Liver (tissue), 9 donors: ENCODE results near the gene PRKN. TPM values are rescaled to one million over a fixed set of nuclear protein-coding genes. Genes with fewer than 3 reads are reported as not detected.

ENCODE experiments used
- DNase-seq: peaks from one replicate; pipeline ENCODE4 v3.0.0-alpha.2; 2017; ENCODE audit warnings: low spot score
- H3K27ac ChIP-seq, 2 donors: one replicate each; pipeline ENCODE4 v1.7.0; 2013; ENCODE audit warnings: inconsistent platforms in 2 of 2, low read length in 2 of 2, control low read depth in 1 of 2, low read depth in 1 of 2, mild to moderate bottlenecking in 1 of 2
- H3K27me3 ChIP-seq, 4 donors: one replicate each; pipeline versions ENCODE4 v1.6.1 to v1.7.0; 2013; ENCODE audit warnings: low read length in 3 of 4, inconsistent platforms in 1 of 4, mild to moderate bottlenecking in 1 of 4, moderate library complexity in 1 of 4; ENCODE audit not compliant: control insufficient read depth in 4 of 4, insufficient read depth in 4 of 4
- H3K36me3 ChIP-seq, 4 donors: one replicate each; pipeline versions ENCODE4 v1.6.1 to v1.7.0; 2013; ENCODE audit warnings: low read length in 3 of 4, mild to moderate bottlenecking in 3 of 4, low read depth in 1 of 4, moderate library complexity in 1 of 4; ENCODE audit not compliant: control insufficient read depth in 4 of 4, insufficient read depth in 3 of 4
- H3K4me1 ChIP-seq, 4 donors: one replicate each; pipeline versions ENCODE4 v1.6.1 to v1.7.0; 2013; ENCODE audit warnings: low read length in 3 of 4, mild to moderate bottlenecking in 3 of 4, moderate library complexity in 1 of 4; ENCODE audit not compliant: control insufficient read depth in 4 of 4, insufficient read depth in 4 of 4
- H3K4me3 ChIP-seq, 3 donors: one replicate each; pipeline versions ENCODE4 v1.6.1 to v1.7.0; 2013; ENCODE audit warnings: low read length in 3 of 3, control low read depth in 1 of 3, low read depth in 1 of 3, mild to moderate bottlenecking in 1 of 3
- H3K9ac ChIP-seq, 2 donors: one replicate each; pipeline ENCODE4 v1.7.0; 2013; ENCODE audit warnings: low read length in 2 of 2, mild to moderate bottlenecking in 2 of 2, moderate library complexity in 2 of 2, control low read depth in 1 of 2, low read depth in 1 of 2
- H3K9me3 ChIP-seq, 4 donors: one replicate each; pipeline versions ENCODE4 v1.6.1 to v1.7.0; 2013; ENCODE audit warnings: low read length in 3 of 4; ENCODE audit not compliant: control insufficient read depth in 4 of 4
- EGR1 ChIP-seq, 2 donors: IDR thresholded peaks; 2 replicates each; pipeline ENCODE4 v1.6.1; 2016 to 2018; ENCODE audit warnings: antibody characterized with exemption in 2 of 2, low read depth in 2 of 2
- FOXA1 ChIP-seq: IDR thresholded peaks from 2 replicates; pipeline ENCODE4 v1.6.1; 2016; ENCODE audit warnings: antibody characterized with exemption
- FOXA2 ChIP-seq: IDR thresholded peaks from 2 replicates; pipeline ENCODE4 v1.6.1; 2016; ENCODE audit warnings: antibody characterized with exemption
- GABPA ChIP-seq, 2 donors: IDR thresholded peaks in 1 of 2; conservative IDR thresholded peaks in 1 of 2; 2 replicates each; pipeline ENCODE4 v1.6.1; 2016; ENCODE audit warnings: antibody characterized with exemption in 2 of 2, mild to moderate bottlenecking in 1 of 2, moderate library complexity in 1 of 2
- HNF4A ChIP-seq, 2 donors: conservative IDR thresholded peaks; 2 replicates each; pipeline ENCODE4 v1.6.1; 2016; ENCODE audit warnings: antibody characterized with exemption in 2 of 2, mild to moderate bottlenecking in 2 of 2
- HNF4G ChIP-seq: IDR thresholded peaks from 2 replicates; pipeline ENCODE4 v1.6.1; 2016; ENCODE audit warnings: antibody characterized with exemption
- JUND ChIP-seq, 2 donors: IDR thresholded peaks; 2 replicates each; pipeline ENCODE4 v1.6.1; 2016; ENCODE audit warnings: antibody characterized with exemption in 2 of 2
- NR2F2 ChIP-seq: IDR thresholded peaks from 2 replicates; pipeline ENCODE4 v1.6.1; 2016; ENCODE audit warnings: antibody characterized with exemption
- RAD21 ChIP-seq, 2 donors: IDR thresholded peaks; 2 replicates each; pipeline ENCODE4 v1.6.1; 2016; ENCODE audit warnings: antibody characterized with exemption in 2 of 2, mild to moderate bottlenecking in 2 of 2
- RXRA ChIP-seq, 2 donors: IDR thresholded peaks; 2 replicates each; pipeline ENCODE4 v1.6.1; 2017 to 2018; ENCODE audit warnings: antibody characterized with exemption in 2 of 2, mild to moderate bottlenecking in 1 of 2
- SP1 ChIP-seq: IDR thresholded peaks from 2 replicates; pipeline ENCODE4 v1.6.1; 2018; ENCODE audit warnings: antibody characterized with exemption, mild to moderate bottlenecking
- TAF1 ChIP-seq: conservative IDR thresholded peaks from 2 replicates; pipeline ENCODE4 v1.6.1; 2016; ENCODE audit warnings: antibody characterized with exemption, mild to moderate bottlenecking
- YY1 ChIP-seq: IDR thresholded peaks from 2 replicates; pipeline ENCODE4 v1.6.1; 2016; ENCODE audit warnings: antibody characterized with exemption, mild to moderate bottlenecking
- WGBS: extraction: QIAGEN DNeasy Blood & Tissue Kit; methylation state at CpG from one replicate; pipeline ENCODE4 v1.1.7; 2013; 5-methylcytosine and 5-hydroxymethylcytosine counted together
- polyA plus RNA-seq, 2 donors: library from polyadenylated mRNA; stranded (reverse) in 1 of 2; unstranded in 1 of 2; fragments of 200-250 nt in 1 of 2; fragments of >200 nt in 1 of 2; fragmentation: Nextera tagmentation in 1 of 2; extraction: Ambion mirVana in 1 of 2; gene quantifications; one replicate each; pipeline versions ENCODE4 v1.2.1 to v1.2.3, GENCODE V29; 2013 to 2015
- total RNA-seq, 2 donors: library from RNA; depleted of rRNA; stranded (reverse); fragments of >200 nt; gene quantifications; one replicate each; pipeline ENCODE4 v1.2.3, GENCODE V29; 2014
- TF ChIP-seq, protein P1 (sequence below): IDR thresholded peaks from 2 replicates; pipeline ENCODE4 v1.6.1; 2016; ENCODE audit warnings: antibody characterized with exemption
- TF ChIP-seq, protein P2 (sequence below): IDR thresholded peaks from 2 replicates; pipeline ENCODE4 v1.6.1; 2016; ENCODE audit warnings: antibody characterized with exemption
- TF ChIP-seq, protein P3 (sequence below): IDR thresholded peaks from 2 replicates; pipeline ENCODE4 v1.6.1; 2016; ENCODE audit warnings: antibody characterized with exemption
- TF ChIP-seq, protein P4 (sequence below): IDR thresholded peaks from 2 replicates; pipeline ENCODE4 v1.6.1; 2016; ENCODE audit warnings: antibody characterized with exemption, mild to moderate bottlenecking
- TF ChIP-seq, protein P5 (sequence below): fragments of 150-350 bp; IDR thresholded peaks from 2 replicates; pipeline ENCODE4 v1.5.1; 2017; ENCODE audit warnings: improper control_type of control experiment, low read depth, low read length; ENCODE audit not compliant: missing input control
- donor health status: healthy.
- donor health status: healthy.
- donor health status: healthy.
- donor health status: healthy.
- donor health status: healthy.

The PRKN gene
- total and polyA plus RNA-seq, 4 donors = 0.47 to 4.1 (median 3.2) TPM

DNA sequence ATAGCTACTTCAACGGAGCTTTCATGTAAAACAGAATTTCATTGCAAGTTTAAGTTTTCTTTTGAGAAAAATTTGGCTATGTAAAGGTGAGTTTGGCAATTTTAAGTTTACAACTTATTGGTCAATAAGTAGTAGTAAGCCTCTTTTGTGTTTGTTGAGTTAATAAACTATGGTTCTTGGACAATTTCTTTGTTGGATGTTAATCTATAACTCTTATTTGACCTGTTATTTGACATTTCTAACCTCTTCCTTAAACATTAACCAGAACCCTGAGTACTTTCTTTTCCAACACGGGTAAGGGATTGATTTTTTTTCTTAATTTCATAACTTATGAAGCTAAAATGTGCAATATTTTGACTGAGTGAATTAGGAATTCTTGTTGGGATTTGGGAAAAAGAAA is 354.4 kb downstream of the PRKN start:
- Histone ChIP-seq H3K27me3 (no peaks in the 10 kb centered on the region), H3K9me3 (no peaks in the 10 kb centered on the region), H3K36me3 (no peaks in the 10 kb centered on the region), H3K27ac (no peak overlapping the region), H3K9ac (peak overlapping the region in 1 of 2 donors; percentile 29), H3K4me1 (peaks cover 4 to 22% (median 20%) of the 10 kb centered on the region in 4 donors), H3K4me3 (no peak overlapping the region)
- DNase-seq = no peak
- TF ChIP-seq JUND (IDR thresholded peaks at IDR 0.05) (peak; percentile 45 to 62), SP1 (peak; percentile 63), HNF4A (conservative IDR thresholded peaks at IDR 0.05) (peak; percentile 51 to 65), RXRA (IDR thresholded peaks at IDR 0.05) (peak; percentile 65 to 67), GABPA (IDR thresholded peaks at IDR 0.05 in 1 of 2, conservative IDR thresholded peaks at IDR 0.05 in 1 of 2) (no peak), NR2F2 (peak; percentile 41), RAD21 (IDR thresholded peaks at IDR 0.05) (peak; percentile 15 to 36), FOXA1 (no peak), TAF1 (no peak), EGR1 (IDR thresholded peaks at IDR 0.05; ENCODE audit: low read depth in 2 of 2) (no peak), YY1 (peak; percentile 40), FOXA2 (no peak), HNF4G (no peak)
- TF ChIP-seq, protein P1, sequence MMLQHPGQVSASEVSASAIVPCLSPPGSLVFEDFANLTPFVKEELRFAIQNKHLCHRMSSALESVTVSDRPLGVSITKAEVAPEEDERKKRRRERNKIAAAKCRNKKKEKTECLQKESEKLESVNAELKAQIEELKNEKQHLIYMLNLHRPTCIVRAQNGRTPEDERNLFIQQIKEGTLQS = no peak
- TF ChIP-seq, protein P2, sequence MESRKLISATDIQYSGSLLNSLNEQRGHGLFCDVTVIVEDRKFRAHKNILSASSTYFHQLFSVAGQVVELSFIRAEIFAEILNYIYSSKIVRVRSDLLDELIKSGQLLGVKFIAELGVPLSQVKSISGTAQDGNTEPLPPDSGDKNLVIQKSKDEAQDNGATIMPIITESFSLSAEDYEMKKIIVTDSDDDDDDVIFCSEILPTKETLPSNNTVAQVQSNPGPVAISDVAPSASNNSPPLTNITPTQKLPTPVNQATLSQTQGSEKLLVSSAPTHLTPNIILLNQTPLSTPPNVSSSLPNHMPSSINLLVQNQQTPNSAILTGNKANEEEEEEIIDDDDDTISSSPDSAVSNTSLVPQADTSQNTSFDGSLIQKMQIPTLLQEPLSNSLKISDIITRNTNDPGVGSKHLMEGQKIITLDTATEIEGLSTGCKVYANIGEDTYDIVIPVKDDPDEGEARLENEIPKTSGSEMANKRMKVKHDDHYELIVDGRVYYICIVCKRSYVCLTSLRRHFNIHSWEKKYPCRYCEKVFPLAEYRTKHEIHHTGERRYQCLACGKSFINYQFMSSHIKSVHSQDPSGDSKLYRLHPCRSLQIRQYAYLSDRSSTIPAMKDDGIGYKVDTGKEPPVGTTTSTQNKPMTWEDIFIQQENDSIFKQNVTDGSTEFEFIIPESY = peak; percentile 42
- TF ChIP-seq, protein P3, sequence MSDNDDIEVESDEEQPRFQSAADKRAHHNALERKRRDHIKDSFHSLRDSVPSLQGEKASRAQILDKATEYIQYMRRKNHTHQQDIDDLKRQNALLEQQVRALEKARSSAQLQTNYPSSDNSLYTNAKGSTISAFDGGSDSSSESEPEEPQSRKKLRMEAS = no peak
- TF ChIP-seq, protein P4, sequence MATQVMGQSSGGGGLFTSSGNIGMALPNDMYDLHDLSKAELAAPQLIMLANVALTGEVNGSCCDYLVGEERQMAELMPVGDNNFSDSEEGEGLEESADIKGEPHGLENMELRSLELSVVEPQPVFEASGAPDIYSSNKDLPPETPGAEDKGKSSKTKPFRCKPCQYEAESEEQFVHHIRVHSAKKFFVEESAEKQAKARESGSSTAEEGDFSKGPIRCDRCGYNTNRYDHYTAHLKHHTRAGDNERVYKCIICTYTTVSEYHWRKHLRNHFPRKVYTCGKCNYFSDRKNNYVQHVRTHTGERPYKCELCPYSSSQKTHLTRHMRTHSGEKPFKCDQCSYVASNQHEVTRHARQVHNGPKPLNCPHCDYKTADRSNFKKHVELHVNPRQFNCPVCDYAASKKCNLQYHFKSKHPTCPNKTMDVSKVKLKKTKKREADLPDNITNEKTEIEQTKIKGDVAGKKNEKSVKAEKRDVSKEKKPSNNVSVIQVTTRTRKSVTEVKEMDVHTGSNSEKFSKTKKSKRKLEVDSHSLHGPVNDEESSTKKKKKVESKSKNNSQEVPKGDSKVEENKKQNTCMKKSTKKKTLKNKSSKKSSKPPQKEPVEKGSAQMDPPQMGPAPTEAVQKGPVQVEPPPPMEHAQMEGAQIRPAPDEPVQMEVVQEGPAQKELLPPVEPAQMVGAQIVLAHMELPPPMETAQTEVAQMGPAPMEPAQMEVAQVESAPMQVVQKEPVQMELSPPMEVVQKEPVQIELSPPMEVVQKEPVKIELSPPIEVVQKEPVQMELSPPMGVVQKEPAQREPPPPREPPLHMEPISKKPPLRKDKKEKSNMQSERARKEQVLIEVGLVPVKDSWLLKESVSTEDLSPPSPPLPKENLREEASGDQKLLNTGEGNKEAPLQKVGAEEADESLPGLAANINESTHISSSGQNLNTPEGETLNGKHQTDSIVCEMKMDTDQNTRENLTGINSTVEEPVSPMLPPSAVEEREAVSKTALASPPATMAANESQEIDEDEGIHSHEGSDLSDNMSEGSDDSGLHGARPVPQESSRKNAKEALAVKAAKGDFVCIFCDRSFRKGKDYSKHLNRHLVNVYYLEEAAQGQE = no peak
- TF ChIP-seq, protein P5, sequence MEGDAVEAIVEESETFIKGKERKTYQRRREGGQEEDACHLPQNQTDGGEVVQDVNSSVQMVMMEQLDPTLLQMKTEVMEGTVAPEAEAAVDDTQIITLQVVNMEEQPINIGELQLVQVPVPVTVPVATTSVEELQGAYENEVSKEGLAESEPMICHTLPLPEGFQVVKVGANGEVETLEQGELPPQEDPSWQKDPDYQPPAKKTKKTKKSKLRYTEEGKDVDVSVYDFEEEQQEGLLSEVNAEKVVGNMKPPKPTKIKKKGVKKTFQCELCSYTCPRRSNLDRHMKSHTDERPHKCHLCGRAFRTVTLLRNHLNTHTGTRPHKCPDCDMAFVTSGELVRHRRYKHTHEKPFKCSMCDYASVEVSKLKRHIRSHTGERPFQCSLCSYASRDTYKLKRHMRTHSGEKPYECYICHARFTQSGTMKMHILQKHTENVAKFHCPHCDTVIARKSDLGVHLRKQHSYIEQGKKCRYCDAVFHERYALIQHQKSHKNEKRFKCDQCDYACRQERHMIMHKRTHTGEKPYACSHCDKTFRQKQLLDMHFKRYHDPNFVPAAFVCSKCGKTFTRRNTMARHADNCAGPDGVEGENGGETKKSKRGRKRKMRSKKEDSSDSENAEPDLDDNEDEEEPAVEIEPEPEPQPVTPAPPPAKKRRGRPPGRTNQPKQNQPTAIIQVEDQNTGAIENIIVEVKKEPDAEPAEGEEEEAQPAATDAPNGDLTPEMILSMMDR = no peak
- WGBS = 30% methylated on average over 2 of the region's 2 CpGs
